ENCODE results near the gene THSD7B. TPM values are rescaled to one million over a fixed set of nuclear protein-coding genes. Genes with fewer than 3 reads are reported as not detected.

The THSD7B gene
- total RNA-seq, 4 donors from 2014 or later: 0.27 TPM; not detected in 3

GRCh38 chr2:137238065-137238464 is 472.7 kb downstream of the THSD7B start:
- Histone ChIP-seq H3K4me3 (no peak overlapping the region), H3K27me3 (no peaks in the 10 kb centered on the region), H3K27ac (no peak overlapping the region), H3K4me1 (no peaks in the 10 kb centered on the region), H3K36me3 (no peaks in the 10 kb centered on the region), H3K9me3 (no peaks in the 10 kb centered on the region)
- in situ Hi-C loops (cut with MboI; ENCODE audit: low pct_ligation_motif_present in 1 of 4, low pct_unique_long_range_greater_than_20kb in 1 of 4, low sequenced_read_pairs in 3 of 4): no loop called here
- intact Hi-C loops (cut with DNase I; ENCODE audit: low total_unique reads): no loop called here
- 75 to 91% methylated on average over 3 of the region's 3 CpGs for WGBS, 2 donors (ENCODE audit: low coverage in 1 of 2)
- TF ChIP-seq POLR2AphosphoS5 (IDR thresholded peaks at IDR 0.05): no peak
- DNase-seq: no peak

GRCh38 chr2:137249463-137250130 is 484.3 kb downstream of the THSD7B start:
- WGBS, 2 donors (ENCODE audit: low coverage in 1 of 2): 48 to 54% methylated on average over 4 of the region's 4 CpGs
- no peak for DNase-seq
- Histone ChIP-seq H3K9me3 (no peaks in the 10 kb centered on the region), H3K36me3 (no peaks in the 10 kb centered on the region), H3K4me1 (no peaks in the 10 kb centered on the region), H3K4me3 (no peak overlapping the region), H3K27me3 (no peaks in the 10 kb centered on the region), H3K27ac (no peak overlapping the region)
- TF ChIP-seq POLR2AphosphoS5 (IDR thresholded peaks at IDR 0.05) (no peak), EP300 (IDR thresholded peaks at IDR 0.05; ENCODE audit: low read depth) (no peak), POLR2A (IDR thresholded peaks at IDR 0.05) (no peak), CTCF (IDR thresholded peaks at IDR 0.05) (no peak)
- intact Hi-C loops (cut with DNase I; ENCODE audit: low total_unique reads) (no loop called here), in situ Hi-C loops (cut with MboI; ENCODE audit: low pct_ligation_motif_present in 1 of 4, low pct_unique_long_range_greater_than_20kb in 1 of 4, low sequenced_read_pairs in 3 of 4) (no loop called here)

- WGBS, 2 donors (ENCODE audit: low coverage in 1 of 2): 73 to 85% methylated on average over 3 of the region's 3 CpGs
- H3K36me3 ChIP-seq: no peaks in the 10 kb centered on the region
- no peak overlapping the region for H3K27ac ChIP-seq
- H3K27me3 ChIP-seq: no peaks in the 10 kb centered on the region
- no peaks in the 10 kb centered on the region for H3K4me1 ChIP-seq
- in situ Hi-C loops (cut with MboI; ENCODE audit: low pct_ligation_motif_present in 1 of 4, low pct_unique_long_range_greater_than_20kb in 1 of 4, low sequenced_read_pairs in 3 of 4) (no loop called here), intact Hi-C loops (cut with DNase I; ENCODE audit: low total_unique reads) (no loop called here)
- TF ChIP-seq POLR2A (IDR thresholded peaks at IDR 0.05) (no peak), POLR2AphosphoS5 (IDR thresholded peaks at IDR 0.05) (no peak)
- H3K4me3 ChIP-seq: no peak overlapping the region
- H3K9me3 ChIP-seq: no peaks in the 10 kb centered on the region
- DNase-seq: no peak
Measured at GRCh38 chr2:137250401-137250800, 485.1 kb downstream of the THSD7B start.

GRCh38 chr2:137251045-137251444 is 485.7 kb downstream of the THSD7B start:
- WGBS, 2 donors (ENCODE audit: low coverage in 1 of 2): 49 to 70% methylated on average over 3 of the region's 3 CpGs
- TF ChIP-seq EP300 (IDR thresholded peaks at IDR 0.05; ENCODE audit: low read depth) (no peak), POLR2AphosphoS5 (IDR thresholded peaks at IDR 0.05) (no peak), POLR2A (IDR thresholded peaks at IDR 0.05) (no peak), CTCF (IDR thresholded peaks at IDR 0.05) (no peak)
- H3K27me3 ChIP-seq: no peaks in the 10 kb centered on the region
- no peak for DNase-seq
- intact Hi-C loops (cut with DNase I; ENCODE audit: low total_unique reads): no loop called here
- no peaks in the 10 kb centered on the region for H3K9me3 ChIP-seq
- no peak overlapping the region for H3K27ac ChIP-seq
- no peaks in the 10 kb centered on the region for H3K4me1 ChIP-seq
- in situ Hi-C loops (cut with MboI; ENCODE audit: low pct_ligation_motif_present in 1 of 4, low pct_unique_long_range_greater_than_20kb in 1 of 4, low sequenced_read_pairs in 3 of 4): no loop called here
- H3K36me3 ChIP-seq: no peaks in the 10 kb centered on the region
- no peak overlapping the region for H3K4me3 ChIP-seq

GRCh38 chr2:137252934-137253333 is 487.6 kb downstream of the THSD7B start:
- Histone ChIP-seq H3K4me1 (no peaks in the 10 kb centered on the region), H3K27ac (no peak overlapping the region), H3K27me3 (no peaks in the 10 kb centered on the region), H3K4me3 (no peak overlapping the region), H3K36me3 (no peaks in the 10 kb centered on the region), H3K9me3 (no peaks in the 10 kb centered on the region)
- DNase-seq: no peak
- in situ Hi-C loops (cut with MboI; ENCODE audit: low pct_ligation_motif_present in 1 of 4, low pct_unique_long_range_greater_than_20kb in 1 of 4, low sequenced_read_pairs in 3 of 4): no loop called here
- intact Hi-C loops (cut with DNase I; ENCODE audit: low total_unique reads): no loop called here
- no peak for TF ChIP-seq CTCF (IDR thresholded peaks at IDR 0.05)
- no peak for TF ChIP-seq EP300 (IDR thresholded peaks at IDR 0.05; ENCODE audit: low read depth)
- no peak for TF ChIP-seq POLR2AphosphoS5 (IDR thresholded peaks at IDR 0.05)
- TF ChIP-seq POLR2A (IDR thresholded peaks at IDR 0.05): no peak
